Measurements from ENCODE around the gene SAP25. TPM values are rescaled to one million over a fixed set of nuclear protein-coding genes. Genes with fewer than 3 reads are reported as not detected.
A peak's percentile ranks its signal among the peaks of the same experiment; 100 is the strongest.
"Not testable (repeated sequence)": the region's sequence is repeated elsewhere in the genome, so short reads cannot be mapped to it uniquely, and the experiment has no call there.

The SAP25 gene
- polyA plus RNA-seq, 3 donors = 67.2 TPM; not detected in 2

- no peaks in the 10 kb centered on the region for H3K36me3 ChIP-seq (replicated peaks in 1 of 2; ENCODE audit: control insufficient read depth in 1 of 2, insufficient read depth in 2 of 2, low read length in 2 of 2)
- TF ChIP-seq, protein P1, sequence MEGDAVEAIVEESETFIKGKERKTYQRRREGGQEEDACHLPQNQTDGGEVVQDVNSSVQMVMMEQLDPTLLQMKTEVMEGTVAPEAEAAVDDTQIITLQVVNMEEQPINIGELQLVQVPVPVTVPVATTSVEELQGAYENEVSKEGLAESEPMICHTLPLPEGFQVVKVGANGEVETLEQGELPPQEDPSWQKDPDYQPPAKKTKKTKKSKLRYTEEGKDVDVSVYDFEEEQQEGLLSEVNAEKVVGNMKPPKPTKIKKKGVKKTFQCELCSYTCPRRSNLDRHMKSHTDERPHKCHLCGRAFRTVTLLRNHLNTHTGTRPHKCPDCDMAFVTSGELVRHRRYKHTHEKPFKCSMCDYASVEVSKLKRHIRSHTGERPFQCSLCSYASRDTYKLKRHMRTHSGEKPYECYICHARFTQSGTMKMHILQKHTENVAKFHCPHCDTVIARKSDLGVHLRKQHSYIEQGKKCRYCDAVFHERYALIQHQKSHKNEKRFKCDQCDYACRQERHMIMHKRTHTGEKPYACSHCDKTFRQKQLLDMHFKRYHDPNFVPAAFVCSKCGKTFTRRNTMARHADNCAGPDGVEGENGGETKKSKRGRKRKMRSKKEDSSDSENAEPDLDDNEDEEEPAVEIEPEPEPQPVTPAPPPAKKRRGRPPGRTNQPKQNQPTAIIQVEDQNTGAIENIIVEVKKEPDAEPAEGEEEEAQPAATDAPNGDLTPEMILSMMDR (IDR thresholded peaks at IDR 0.05) = no peak
- no peaks in the 10 kb centered on the region for H3K9me3 ChIP-seq (replicated peaks in 1 of 2; ENCODE audit: control insufficient read depth in 1 of 2, insufficient read depth in 1 of 2, low read length in 2 of 2)
- intact Hi-C loops (cut with micrococcal nuclease) = no loop called here
- Mint-ChIP-seq H3K27me3 (ENCODE audit: low read depth in 3 of 3) (peaks cover 0 to 5% (median 0%) of the 10 kb centered on the region in 3 donors), H3K36me3 (peaks cover 0 to 2% of the 10 kb centered on the region in 2 donors), H3K4me3 (no peak overlapping the region), H3K9me3 (peaks cover 0 to 2% (median 0%) of the 10 kb centered on the region in 7 donors), H3K4me1 (peaks cover 21% of the 10 kb centered on the region), H3K27ac (no peak overlapping the region)
- no peaks in the 10 kb centered on the region for H4K20me1 ChIP-seq (ENCODE audit: insufficient read depth, low read length)
- no peak overlapping the region for H3K4me3 ChIP-seq (replicated peaks in 1 of 3; ENCODE audit: low read depth in 2 of 3, low read length in 3 of 3)
- H3K9ac ChIP-seq (ENCODE audit: insufficient read depth, low read length, poor library complexity, severe bottlenecking) = no peak overlapping the region
- no peak overlapping the region for H3K27ac ChIP-seq (ENCODE audit: low read depth in 1 of 2, low read length in 2 of 2)
- H3K4me1 ChIP-seq (ENCODE audit: control insufficient read depth in 1 of 2, insufficient read depth in 2 of 2, low read length in 2 of 2) = peaks cover 14 to 26% of the 10 kb centered on the region in 2 donors
- no CpG with 5 or more reads among the region's 1 CpG for WGBS (ENCODE audit: insufficient coverage)
- no peaks in the 10 kb centered on the region for H3K27me3 ChIP-seq (ENCODE audit: control insufficient read depth in 2 of 2, insufficient read depth in 2 of 2, low read length in 2 of 2)
- DNase-seq = no peak
- H3K4me2 ChIP-seq (replicated peaks; ENCODE audit: extremely low read depth, low read length, poor library complexity, severe bottlenecking) = no peak overlapping the region
- no peak overlapping the region for H2AFZ ChIP-seq (ENCODE audit: insufficient read depth, low read depth, low read length, poor library complexity, severe bottlenecking)
- peaks cover 3% of the 10 kb centered on the region for H3K79me2 ChIP-seq (ENCODE audit: insufficient read depth, low read length)
Measured at GRCh38 chr7:100543586-100543985, 30.1 kb downstream of the SAP25 start.

GRCh38 chr7:100541309-100541708 lies 32.4 kb downstream of the SAP25 start:
- H3K27ac ChIP-seq (ENCODE audit: low read depth in 1 of 2, low read length in 2 of 2); H4K20me1 ChIP-seq (ENCODE audit: insufficient read depth, low read length); H3K4me3 Mint-ChIP-seq; H3K9me3 Mint-ChIP-seq; H3K9ac ChIP-seq (ENCODE audit: insufficient read depth, low read length, poor library complexity, severe bottlenecking); H3K79me2 ChIP-seq (ENCODE audit: insufficient read depth, low read length); H3K9me3 ChIP-seq (replicated peaks in 1 of 2; ENCODE audit: control insufficient read depth in 1 of 2, insufficient read depth in 1 of 2, low read length in 2 of 2); H3K36me3 Mint-ChIP-seq; H3K27me3 Mint-ChIP-seq (ENCODE audit: low read depth in 3 of 3); DNase-seq; H3K4me2 ChIP-seq (replicated peaks; ENCODE audit: extremely low read depth, low read length, poor library complexity, severe bottlenecking); intact Hi-C loops (cut with micrococcal nuclease); H3K4me3 ChIP-seq (replicated peaks in 1 of 3; ENCODE audit: low read depth in 2 of 3, low read length in 3 of 3); H2AFZ ChIP-seq (ENCODE audit: insufficient read depth, low read depth, low read length, poor library complexity, severe bottlenecking); H3K27me3 ChIP-seq (ENCODE audit: control insufficient read depth in 2 of 2, insufficient read depth in 2 of 2, low read length in 2 of 2); H3K36me3 ChIP-seq (replicated peaks in 1 of 2; ENCODE audit: control insufficient read depth in 1 of 2, insufficient read depth in 2 of 2, low read length in 2 of 2): not testable (repeated sequence)
- H3K4me1 Mint-ChIP-seq = peaks cover 19% of the 10 kb centered on the region
- peaks cover 14 to 23% of the 10 kb centered on the region in 2 donors for H3K4me1 ChIP-seq (ENCODE audit: control insufficient read depth in 1 of 2, insufficient read depth in 2 of 2, low read length in 2 of 2)
- H3K27ac Mint-ChIP-seq = peak overlapping the region in 1 of 7 donors; percentile 63
- WGBS (ENCODE audit: insufficient coverage) = 53% methylated on average over 4 of the region's 7 CpGs

All from CD14-positive monocyte (primary cell).